ENCODE measurements around the gene NCLN. TPM values are rescaled to one million over a fixed set of nuclear protein-coding genes. Genes with fewer than 3 reads are reported as not detected.

Gene NCLN
- total RNA-seq, 2 donors from 2014 or later: 46.4 to 81.6 TPM

DNA sequence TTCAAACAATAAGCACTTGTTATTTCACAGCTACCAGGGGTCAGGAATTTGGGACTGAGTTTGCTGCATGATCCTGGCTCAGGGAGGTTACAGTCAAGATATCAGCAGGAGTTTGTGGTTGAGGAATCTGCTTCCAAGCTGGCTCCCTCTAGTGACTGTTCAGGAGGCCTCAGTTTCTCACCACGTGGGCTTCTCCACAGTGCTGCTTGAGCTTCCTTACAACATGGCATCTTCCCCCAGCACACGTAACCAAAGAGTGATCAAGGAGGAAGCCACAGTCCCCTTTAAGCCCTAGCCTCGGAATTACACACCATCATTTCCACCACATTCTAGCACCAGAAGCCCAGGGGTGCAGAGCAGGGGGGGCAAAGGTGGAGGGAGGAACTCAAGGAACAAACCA, 67.5 kb downstream of the NCLN start:
- Mint-ChIP-seq H3K4me3 (no peak overlapping the region), H3K4me1 (peaks cover 4% of the 10 kb centered on the region), H3K27me3 (peaks cover 26% of the 10 kb centered on the region), H3K27ac (no peak overlapping the region), H3K36me3 (ENCODE audit: low read depth) (no peaks in the 10 kb centered on the region), H3K9me3 (peaks cover 4% of the 10 kb centered on the region)
- no peak for ATAC-seq (replicated peaks)

DNA sequence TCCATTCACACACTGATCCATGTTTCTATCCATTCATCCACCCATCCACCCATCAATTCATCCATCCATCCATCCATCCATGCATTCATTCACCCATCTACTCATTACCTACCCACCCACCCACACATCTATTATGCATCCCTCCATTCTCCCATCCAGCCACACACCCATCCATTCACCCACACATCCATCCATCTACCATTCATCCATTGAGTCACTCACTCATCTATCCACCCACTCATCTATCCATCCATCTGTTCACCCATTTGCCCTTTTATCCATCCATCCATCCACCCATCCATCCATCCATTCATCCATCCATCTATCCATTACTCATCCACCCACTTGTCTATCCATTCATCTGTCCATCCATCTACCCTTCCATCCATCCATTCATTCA, 68.8 kb downstream of the NCLN start:
- peaks cover under 1% of the 10 kb centered on the region for H3K4me1 Mint-ChIP-seq
- no peak overlapping the region for H3K4me3 Mint-ChIP-seq
- H3K36me3 Mint-ChIP-seq (ENCODE audit: low read depth): no peaks in the 10 kb centered on the region
- H3K9me3 Mint-ChIP-seq: peaks cover 4% of the 10 kb centered on the region
- no peak for ATAC-seq (replicated peaks)
- H3K27ac Mint-ChIP-seq: no peak overlapping the region
- H3K27me3 Mint-ChIP-seq: peaks cover 28% of the 10 kb centered on the region

DNA sequence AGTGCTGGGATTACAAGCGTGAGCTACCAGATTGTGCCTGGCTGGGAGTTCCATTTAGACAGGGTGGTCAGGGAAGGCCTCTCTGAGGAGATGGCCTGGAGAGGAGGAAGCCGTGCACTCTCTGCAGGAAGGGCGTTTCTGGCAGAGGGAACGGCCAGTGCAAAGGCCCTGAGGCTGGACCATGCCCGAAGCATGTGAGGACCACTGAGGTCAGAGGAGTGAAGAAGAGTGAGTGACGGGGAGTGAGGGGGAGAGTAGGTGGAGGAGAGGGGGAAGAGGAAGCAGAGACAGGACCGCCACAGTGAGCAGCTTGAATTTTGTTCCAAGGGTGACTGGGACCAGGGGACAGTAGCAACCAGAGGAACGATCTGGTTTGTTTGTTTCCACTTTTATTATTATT, 71.3 kb downstream of the NCLN start:
- no peak overlapping the region for H3K4me3 Mint-ChIP-seq
- peaks cover 4% of the 10 kb centered on the region for H3K9me3 Mint-ChIP-seq
- H3K27ac Mint-ChIP-seq: no peak overlapping the region
- no peaks in the 10 kb centered on the region for H3K4me1 Mint-ChIP-seq
- no peak for ATAC-seq (replicated peaks)
- H3K27me3 Mint-ChIP-seq: peaks cover 22% of the 10 kb centered on the region
- no peaks in the 10 kb centered on the region for H3K36me3 Mint-ChIP-seq (ENCODE audit: low read depth)

Other genes starting within 250 kb of the NCLN start
- gene ZNF77, start 241.0 kb upstream of the NCLN start, total RNA-seq: 1 to 10 TPM; 4.7 to 4.9 TPM
- gene TLE6, start 208.4 kb upstream of the NCLN start, total RNA-seq: 1 to 10 TPM; 4.1 to 4.2 TPM
- 1 to 10 TPM; 2.5 to 3.5 TPM for gene TLE2, start 156.7 kb upstream of the NCLN start, total RNA-seq
- 100 to 1,000 TPM; 348 to 436 TPM for gene TLE5, start 123.4 kb upstream of the NCLN start, total RNA-seq
- 1 to 10 TPM; 1.9 to 2.6 TPM for gene GNA11, start 91.6 kb upstream of the NCLN start, total RNA-seq
- gene GNA15, start 49.9 kb upstream of the NCLN start, total RNA-seq: 100 to 1,000 TPM; 202 to 297 TPM
- 10 to 100 TPM; 60.6 to 96.8 TPM for gene S1PR4, start 7.2 kb upstream of the NCLN start, total RNA-seq
- under 1 TPM; 0.24 to 0.26 TPM for gene CELF5, start 38.7 kb downstream of the NCLN start, total RNA-seq
- 10 to 100 TPM; 16.7 to 18.1 TPM for gene NFIC, start 180.7 kb downstream of the NCLN start, total RNA-seq

Measured in activated T-helper 17 cell treated with anti-CD3 and anti-CD28 coated beads, Interleukin-2, amount 50 U/mL, for 72 hours (primary cell).